Globus pallidus (tissue), 1 donor: ENCODE results near the gene SPATA25.
A peak's percentile ranks its signal among the peaks of the same experiment; 100 is the strongest.

ENCODE experiments used
- DNase-seq: peaks from one replicate; pipeline ENCODE4 v3.0.0-alpha.2; 2015; ENCODE audit warnings: low spot score

The SPATA25 gene

GRCh38 chr20:45863543-45864470 is 23.6 kb downstream of the SPATA25 start:
- DNase-seq, result no peak

GRCh38 chr20:45861221-45862075 is 26.0 kb downstream of the SPATA25 start:
- no peak for DNase-seq

- no peak for DNase-seq
Observed at GRCh38 chr20:45860560-45861220, 26.7 kb downstream of the SPATA25 start.

GRCh38 chr20:45859916-45860315 is 27.5 kb downstream of the SPATA25 start:
- DNase-seq, result no peak

GRCh38 chr20:45857882-45858216 is 29.6 kb downstream of the SPATA25 start:
- DNase-seq, result no peak

GRCh38 chr20:45857114-45857881 is 30.1 kb downstream of the SPATA25 start, which contains the start of the genes ACOT8 and ZSWIM3:
ACOT8 (minus strand) TSS chr20:45857392; CDS start chr20:45857315, 77 bp downstream.
ZSWIM3 (plus strand) TSS chr20:45857614; CDS start chr20:45857826, 212 bp downstream.
- DNase-seq, result peak; percentile 99

- no peak for DNase-seq
Observed at GRCh38 chr20:45853484-45853883, 33.9 kb downstream of the SPATA25 start.

- no peak for DNase-seq
Observed at GRCh38 chr20:45852326-45852725, 35.1 kb downstream of the SPATA25 start.

- no peak for DNase-seq
Observed at GRCh38 chr20:45851501-45851900, 35.9 kb downstream of the SPATA25 start.

GRCh38 chr20:45850926-45851325 is 36.5 kb downstream of the SPATA25 start:
- DNase-seq, result no peak

GRCh38 chr20:45850238-45850637 is 37.2 kb downstream of the SPATA25 start:
- no peak for DNase-seq

GRCh38 chr20:45848969-45849582 is 38.3 kb downstream of the SPATA25 start:
- DNase-seq, result no peak

GRCh38 chr20:45848421-45848820 is 39.0 kb downstream of the SPATA25 start:
- no peak for DNase-seq

- DNase-seq, result no peak
Observed at GRCh38 chr20:45845452-45845851, 42.0 kb downstream of the SPATA25 start.

- no peak for DNase-seq
Observed at GRCh38 chr20:45843506-45843905, 43.9 kb downstream of the SPATA25 start.

GRCh38 chr20:45842169-45842812 is 45.1 kb downstream of the SPATA25 start:
- no peak for DNase-seq

- no peak for DNase-seq
Observed at GRCh38 chr20:45841407-45842129, 45.9 kb downstream of the SPATA25 start.

GRCh38 chr20:45840700-45841198 is 46.7 kb downstream of the SPATA25 start:
- DNase-seq, result no peak

GRCh38 chr20:45836841-45837240 is 50.6 kb downstream of the SPATA25 start:
- DNase-seq, result no peak
